Measurements from ENCODE around the gene ASF1A.
"Not testable (repeated sequence)": the region's sequence is repeated elsewhere in the genome, so short reads cannot be mapped to it uniquely, and the experiment has no call there.

The ASF1A gene
- 77.5 to 93.8 reads per million in 2 donors for total RNA-seq

- DNase-seq, result peak; percentile 84
Measured at GRCh38 chr6:118893807-118894424, at the start of gene ASF1A. TSS of gene ASF1A (plus strand) at chr6:118894152. CDS start at chr6:118894414, 262 bp downstream.

- no peak for DNase-seq
Measured at GRCh38 chr6:118844915-118845314, 49.0 kb upstream of the ASF1A start.

- no peak for DNase-seq
Measured at GRCh38 chr6:118853408-118853807, 40.5 kb upstream of the ASF1A start.

GRCh38 chr6:118856301-118856700 is 37.7 kb upstream of the ASF1A start:
- DNase-seq, result no peak

GRCh38 chr6:118859517-118860064 is 34.4 kb upstream of the ASF1A start:
- DNase-seq, result no peak

- DNase-seq, result no peak
Measured at GRCh38 chr6:118860363-118860762, 33.6 kb upstream of the ASF1A start.

GRCh38 chr6:118860880-118861279 is 33.1 kb upstream of the ASF1A start:
- DNase-seq, result no peak

GRCh38 chr6:118862443-118862842 is 31.5 kb upstream of the ASF1A start:
- no peak for DNase-seq

- no peak for DNase-seq
Measured at GRCh38 chr6:118864341-118865099, 29.4 kb upstream of the ASF1A start.

GRCh38 chr6:118865100-118865391 is 28.9 kb upstream of the ASF1A start:
- no peak for DNase-seq

GRCh38 chr6:118867181-118867580 is 26.8 kb upstream of the ASF1A start:
- DNase-seq, result no peak

GRCh38 chr6:118868901-118869300 is 25.1 kb upstream of the ASF1A start:
- not testable (repeated sequence) for DNase-seq

GRCh38 chr6:118869350-118869749 is 24.6 kb upstream of the ASF1A start:
- DNase-seq, result no peak

- DNase-seq, result no peak
Measured at GRCh38 chr6:118869894-118870589, 23.9 kb upstream of the ASF1A start.

- DNase-seq, result no peak
Measured at GRCh38 chr6:118871331-118871730, 22.6 kb upstream of the ASF1A start.

- no peak for DNase-seq
Measured at GRCh38 chr6:118872318-118872717, 21.6 kb upstream of the ASF1A start.

GRCh38 chr6:118872726-118873125 is 21.2 kb upstream of the ASF1A start:
- DNase-seq, result no peak

GRCh38 chr6:118873239-118873638 is 20.7 kb upstream of the ASF1A start:
- DNase-seq, result no peak

GRCh38 chr6:118875672-118876071 is 18.3 kb upstream of the ASF1A start:
- no peak for DNase-seq

GRCh38 chr6:118876198-118876597 is 17.8 kb upstream of the ASF1A start:
- no peak for DNase-seq

GRCh38 chr6:118876814-118877213 is 17.1 kb upstream of the ASF1A start:
- no peak for DNase-seq

- no peak for DNase-seq
Measured at GRCh38 chr6:118877806-118878205, 16.1 kb upstream of the ASF1A start.

GRCh38 chr6:118881440-118882313 is 12.3 kb upstream of the ASF1A start:
- DNase-seq, result no peak

All from activated gamma-delta T cell (primary cell).